GM13977 (cell line): ENCODE measurements around the gene IL25.
A peak's percentile ranks its signal among the peaks of the same experiment; 100 is the strongest.

Experiments used
- DNase-seq: peaks from one replicate; pipeline ENCODE4 v3.0.0; 2012; ENCODE audit warnings: low spot score
- CTCF ChIP-seq: IDR thresholded peaks from 2 replicates; pipeline ENCODE4 v1.5.1; 2012; ENCODE audit warnings: mild to moderate bottlenecking, control low read depth; ENCODE audit not compliant: insufficient read depth; ENCODE audit errors: extremely low read depth, missing control alignments
- in situ Hi-C: fragments of 300-500 bp; cut with MboI; formaldehyde crosslinking; loops from one replicate; pipeline ENCODE4 v1.12.0; 2022; ENCODE audit warnings: low sequenced_read_pairs, low pct_unique_long_range_greater_than_20kb, mixed read lengths, inconsistent platforms; ENCODE audit not compliant: unreplicated experiment

The IL25 gene

GRCh38 chr14:23347406-23348296 is 25.0 kb upstream of the IL25 start:
- in situ Hi-C loops, result no loop called here
- no peak for TF ChIP-seq CTCF
- DNase-seq, result peak; percentile 12

- no peak for TF ChIP-seq CTCF
- in situ Hi-C loops, result no loop called here
- DNase-seq, result no peak
Observed at GRCh38 chr14:23348297-23348655, 24.3 kb upstream of the IL25 start.

GRCh38 chr14:23349156-23349845 is 23.3 kb upstream of the IL25 start:
- DNase-seq, result no peak
- TF ChIP-seq CTCF, result no peak
- in situ Hi-C loops, result no loop called here

- no peak for DNase-seq
- in situ Hi-C loops, result no loop called here
- TF ChIP-seq CTCF, result no peak
Observed at GRCh38 chr14:23351681-23352505, 20.7 kb upstream of the IL25 start.

- in situ Hi-C loops, result no loop called here
- no peak for TF ChIP-seq CTCF
- peak; percentile 73 for DNase-seq
Observed at GRCh38 chr14:23352506-23353432, 19.8 kb upstream of the IL25 start, which contains the start of gene SLC22A17. Gene SLC22A17, minus strand, starts transcription at chr14:23352887.
